ENCODE results near the gene ACADSB.

DNA sequence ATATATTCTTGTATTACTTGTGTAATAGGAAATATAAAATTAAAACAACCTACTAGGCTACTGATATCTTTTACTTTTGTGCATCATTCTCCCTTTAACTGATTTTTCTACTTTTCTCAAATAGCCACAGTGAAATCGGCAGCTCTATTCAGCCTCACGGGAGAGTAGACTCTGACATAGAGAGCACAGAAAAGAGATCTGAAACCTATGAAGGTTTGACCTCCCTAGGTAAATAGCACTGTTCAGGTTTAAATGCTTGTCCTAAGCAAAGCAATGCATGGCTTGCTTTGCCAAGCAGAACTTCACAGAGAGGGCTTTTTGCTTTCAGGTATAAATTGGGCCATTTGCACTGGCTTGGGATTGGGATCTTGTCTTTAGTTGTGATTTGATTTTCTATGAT lies 53.1 kb downstream of the ACADSB start:
- TF ChIP-seq, protein P1, sequence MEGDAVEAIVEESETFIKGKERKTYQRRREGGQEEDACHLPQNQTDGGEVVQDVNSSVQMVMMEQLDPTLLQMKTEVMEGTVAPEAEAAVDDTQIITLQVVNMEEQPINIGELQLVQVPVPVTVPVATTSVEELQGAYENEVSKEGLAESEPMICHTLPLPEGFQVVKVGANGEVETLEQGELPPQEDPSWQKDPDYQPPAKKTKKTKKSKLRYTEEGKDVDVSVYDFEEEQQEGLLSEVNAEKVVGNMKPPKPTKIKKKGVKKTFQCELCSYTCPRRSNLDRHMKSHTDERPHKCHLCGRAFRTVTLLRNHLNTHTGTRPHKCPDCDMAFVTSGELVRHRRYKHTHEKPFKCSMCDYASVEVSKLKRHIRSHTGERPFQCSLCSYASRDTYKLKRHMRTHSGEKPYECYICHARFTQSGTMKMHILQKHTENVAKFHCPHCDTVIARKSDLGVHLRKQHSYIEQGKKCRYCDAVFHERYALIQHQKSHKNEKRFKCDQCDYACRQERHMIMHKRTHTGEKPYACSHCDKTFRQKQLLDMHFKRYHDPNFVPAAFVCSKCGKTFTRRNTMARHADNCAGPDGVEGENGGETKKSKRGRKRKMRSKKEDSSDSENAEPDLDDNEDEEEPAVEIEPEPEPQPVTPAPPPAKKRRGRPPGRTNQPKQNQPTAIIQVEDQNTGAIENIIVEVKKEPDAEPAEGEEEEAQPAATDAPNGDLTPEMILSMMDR (IDR thresholded peaks at IDR 0.05; ENCODE audit: poor library complexity): no peak
- TF ChIP-seq EZH2 (IDR thresholded peaks at IDR 0.05; ENCODE audit: borderline replicate concordance): no peak

All from hepatocyte (in vitro differentiated cells).